Endothelial cell of umbilical vein (primary cell): ENCODE results near the gene HSD17B7. TPM values are rescaled to one million over a fixed set of nuclear protein-coding genes. Genes with fewer than 3 reads are reported as not detected.

ENCODE experiments used
- BruUV-seq: library from RNA; stranded (reverse); fragments of 400-500 nt; replicated peaks from 2 replicates; lab custom pipeline; 2021; lab: Mats Ljungman, UMichigan
- CTCF ChIA-PET: fragments of 300-600, 350-600 bp; sonication (Branson Sonifier 250); formaldehyde crosslinking; loops from one replicate; lab custom pipeline; 2021; ENCODE audit warnings: antibody characterized with exemption, inconsistent platforms; lab: Charles Lee
- POLR2A ChIA-PET: fragments of 300-600, 350-600 bp; sonication (Branson Sonifier 250); formaldehyde crosslinking; loops from one replicate; lab custom pipeline; 2021; ENCODE audit warnings: antibody characterized with exemption, inconsistent platforms; lab: Charles Lee
- DNase-seq: peaks from one replicate; pipeline ENCODE4 v3.0.0-alpha.2; 2011; ENCODE audit warnings: low read depth, low spot score
- FAIRE-seq: peaks from 2 replicates; lab custom pipeline; 2011; peaks lifted over from hg19 to GRCh38; lab: Jason Lieb, UNC
- H2AFZ ChIP-seq: 2 replicates; pipeline ENCODE4 v1.6.0; 2012; ENCODE audit warnings: low read depth, low read length, control low read depth, inconsistent platforms
- H3K27ac ChIP-seq: 2 replicates; pipeline ENCODE4 v1.5.1; 2011; ENCODE audit warnings: low read depth, mild to moderate bottlenecking, control low read depth, low read length, moderate library complexity; ENCODE audit not compliant: insufficient read depth
- H3K27me3 ChIP-seq, 2 experiments: 2 replicates each; pipeline versions ENCODE4 v1.6.0 to v1.6.1; 2011; ENCODE audit warnings: low read length in 2 of 2, mixed read lengths in 1 of 2; ENCODE audit not compliant: control insufficient read depth in 2 of 2, insufficient read depth in 2 of 2
- H3K36me3 ChIP-seq, 2 experiments: 2 replicates in 1 of 2; 3 replicates in 1 of 2; pipeline ENCODE4 v1.5.1; 2011; ENCODE audit warnings: low read length in 2 of 2, mild to moderate bottlenecking in 1 of 2, moderate library complexity in 1 of 2; ENCODE audit not compliant: control insufficient read depth in 2 of 2, insufficient read depth in 2 of 2; ENCODE audit errors: extremely low read depth in 1 of 2
- H3K4me1 ChIP-seq: 3 replicates; pipeline ENCODE4 v1.5.1; 2011; ENCODE audit warnings: mild to moderate bottlenecking, low read length; ENCODE audit not compliant: control insufficient read depth, insufficient read depth; ENCODE audit errors: extremely low read depth
- H3K4me2 ChIP-seq: 2 replicates; pipeline ENCODE4 v1.6.1; 2011; ENCODE audit warnings: low read length, control low read depth, mixed read lengths; ENCODE audit not compliant: insufficient read depth
- H3K4me3 ChIP-seq, 3 experiments: fragments of 200-600 bp in 1 of 3; sonication (generic), shearing (Covaris generic) in 1 of 3; replicated peaks in 1 of 3; 2 replicates each; pipeline ENCODE4 v1.5.1; 2011 to 2016; ENCODE audit warnings: control low read depth in 3 of 3, low read length in 3 of 3, mild to moderate bottlenecking in 2 of 3, inconsistent platforms in 1 of 3, low read depth in 1 of 3, moderate library complexity in 1 of 3; ENCODE audit not compliant: insufficient read depth in 1 of 3
- H3K79me2 ChIP-seq: 2 replicates; pipeline ENCODE4 v1.6.0; 2012; ENCODE audit warnings: low read length, inconsistent platforms; ENCODE audit not compliant: control insufficient read depth, insufficient read depth
- H3K9ac ChIP-seq: replicated peaks from 2 replicates; pipeline ENCODE3; 2011; ENCODE audit warnings: low read length, control low read depth; ENCODE audit not compliant: insufficient read depth; ENCODE audit errors: extremely low read depth
- H3K9me1 ChIP-seq: replicated peaks from 3 replicates; pipeline ENCODE4 v1.6.0; 2011; ENCODE audit warnings: mild to moderate bottlenecking, low read length; ENCODE audit not compliant: control insufficient read depth, insufficient read depth; ENCODE audit errors: extremely low read depth
- H3K9me3 ChIP-seq: replicated peaks from 2 replicates; pipeline ENCODE4 v1.5.1; 2012; ENCODE audit warnings: low read length, inconsistent platforms; ENCODE audit not compliant: control insufficient read depth, insufficient read depth
- H4K20me1 ChIP-seq: replicated peaks from 2 replicates; pipeline ENCODE3; 2011; ENCODE audit warnings: mild to moderate bottlenecking, low read length; ENCODE audit not compliant: control insufficient read depth, insufficient read depth; ENCODE audit errors: extremely low read depth
- CTCF ChIP-seq, 2 donors: IDR thresholded peaks; 1 replicate in 1 of 2; 2 replicates in 1 of 2; pipeline ENCODE4 v1.5.1; 2011; ENCODE audit warnings: low read length in 2 of 2, mild to moderate bottlenecking in 2 of 2, moderate library complexity in 2 of 2, control low read depth in 1 of 2, inconsistent platforms in 1 of 2, low read depth in 1 of 2; ENCODE audit not compliant: insufficient read depth in 1 of 2; ENCODE audit errors: extremely low read depth in 1 of 2
- EZH2 ChIP-seq: IDR thresholded peaks from 2 replicates; pipeline ENCODE4 v1.6.1; 2012; ENCODE audit warnings: borderline replicate concordance, low read depth, mild to moderate bottlenecking, moderate library complexity, low read length, inconsistent platforms; ENCODE audit not compliant: severe bottlenecking
- FOS ChIP-seq: IDR thresholded peaks from 2 replicates; pipeline ENCODE4 v1.6.1; 2011; ENCODE audit warnings: mild to moderate bottlenecking, low read length, moderate library complexity, borderline replicate concordance; ENCODE audit not compliant: insufficient read depth
- GATA2 ChIP-seq: IDR thresholded peaks from 2 replicates; pipeline ENCODE4 v1.7.0; 2011; ENCODE audit warnings: low read depth, mild to moderate bottlenecking, moderate library complexity, mixed read lengths, low read length; ENCODE audit not compliant: insufficient read length, insufficient read depth
- JUN ChIP-seq: IDR thresholded peaks from 2 replicates; pipeline ENCODE4 v1.6.1; 2011; ENCODE audit warnings: borderline replicate concordance, low read depth; ENCODE audit not compliant: insufficient read length, insufficient read depth
- MYC ChIP-seq: IDR thresholded peaks from one replicate; pipeline ENCODE4 v1.6.1; 2011; ENCODE audit warnings: mild to moderate bottlenecking, low read depth, low read length
- POLR2A ChIP-seq: IDR thresholded peaks from 2 replicates; pipeline ENCODE4 v1.6.1; 2012; ENCODE audit warnings: low read depth, mild to moderate bottlenecking, control low read depth, low read length
- POLR2AphosphoS5 ChIP-seq: IDR thresholded peaks from 2 replicates; pipeline ENCODE4 v1.6.1; 2012; ENCODE audit warnings: low read depth, mild to moderate bottlenecking, control low read depth, low read length, moderate library complexity; ENCODE audit not compliant: insufficient read depth
- dilution Hi-C: fragments of 300-500 bp; cut with MboI; formaldehyde crosslinking; loops from one replicate; pipeline ENCODE4 v1.15.0; 2019; ENCODE audit warnings: low sequenced_read_pairs; ENCODE audit not compliant: extremely low pct_ligation_motif_present
- intact Hi-C: fragments of 100-400 bp; cut with micrococcal nuclease; formaldehyde crosslinking; loops from one replicate; pipeline ENCODE4 v1.10.0; 2022
- polyA plus RNA-seq, 4 experiments: library from polyadenylated mRNA; depleted of rRNA in 3 of 4; stranded (reverse) in 3 of 4; unstranded in 1 of 4; fragments of >200 nt; gene quantifications; 2 replicates each; pipeline versions ENCODE4 v1.2.1 to v1.2.3, GENCODE V29; 2011 to 2012; ENCODE audit warnings: missing spikeins in 1 of 4
- total RNA-seq: library from RNA; stranded (reverse); gene quantifications from 2 replicates; pipeline ENCODE4 v1.2.3, GENCODE V29; 2021
- TF ChIP-seq, protein P1 (sequence below): IDR thresholded peaks from 2 replicates; pipeline ENCODE4 v1.6.1; 2011; ENCODE audit not compliant: insufficient read depth, insufficient read length

Gene HSD17B7
- total and polyA plus RNA-seq, 2 donors (not counting 3 experiments of a cell fraction or from before 2014, with no cell fraction given): 17.7 to 26.6 TPM

DNA sequence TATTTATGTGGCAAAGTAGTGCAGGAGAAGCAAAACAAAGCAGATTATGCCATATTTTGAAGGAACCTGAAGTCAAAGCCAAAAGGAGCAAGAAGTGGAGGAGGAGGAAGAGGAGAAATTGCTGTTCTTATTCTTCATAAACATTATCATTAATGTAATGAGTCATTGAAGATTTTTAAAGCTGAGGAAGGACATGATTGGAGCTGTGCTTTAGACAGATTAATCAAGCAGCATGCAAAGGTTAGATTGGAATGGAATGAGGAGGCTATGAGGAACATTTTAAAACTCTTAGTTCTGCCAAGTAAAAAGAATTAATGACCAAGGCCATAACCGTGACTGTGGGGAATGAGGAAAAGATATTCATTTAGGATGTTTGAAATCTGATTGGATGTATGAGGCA is 33.0 kb upstream of the HSD17B7 start:
- Histone ChIP-seq H3K9me1 (no peaks in the 10 kb centered on the region), H3K9ac (no peak overlapping the region), H3K4me3 (no peak overlapping the region), H4K20me1 (no peaks in the 10 kb centered on the region), H3K4me1 (peaks cover 27% of the 10 kb centered on the region), H3K9me3 (no peaks in the 10 kb centered on the region), H3K4me2 (peak overlapping the region; percentile 40), H3K27me3 (no peaks in the 10 kb centered on the region), H3K79me2 (no peaks in the 10 kb centered on the region), H3K27ac (no peak overlapping the region), H3K36me3 (peaks cover 6 to 27% of the 10 kb centered on the region in 2 experiments), H2AFZ (peak overlapping the region; percentile 38)
- dilution Hi-C loops: no loop called here
- no TSS peak for BruUV-seq
- ChIA-PET CTCF (no interaction called here), POLR2A (no interaction called here)
- TF ChIP-seq, protein P1, sequence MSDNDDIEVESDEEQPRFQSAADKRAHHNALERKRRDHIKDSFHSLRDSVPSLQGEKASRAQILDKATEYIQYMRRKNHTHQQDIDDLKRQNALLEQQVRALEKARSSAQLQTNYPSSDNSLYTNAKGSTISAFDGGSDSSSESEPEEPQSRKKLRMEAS: no peak
- TF ChIP-seq JUN: no peak
- TF ChIP-seq GATA2: peak; percentile 45
- peak; percentile 53 for TF ChIP-seq FOS
- no peak for TF ChIP-seq POLR2A
- TF ChIP-seq MYC: no peak
- intact Hi-C loops: loop anchor here (2.0 kb wide), 1 partner anchor 67 kb away; no protein-coding TSS in a partner anchor
- FAIRE-seq (no peak), DNase-seq (peak; percentile 39)

GRCh38 chr1:162765788-162766187 is 24.7 kb upstream of the HSD17B7 start:
- POLR2A ChIA-PET: no interaction called here
- Histone ChIP-seq H3K9me1 (no peaks in the 10 kb centered on the region), H3K4me2 (no peak overlapping the region), H3K4me1 (no peaks in the 10 kb centered on the region), H3K9me3 (no peaks in the 10 kb centered on the region), H3K27ac (no peak overlapping the region), H3K9ac (no peak overlapping the region), H2AFZ (no peak overlapping the region), H3K36me3 (peaks cover 5 to 10% of the 10 kb centered on the region in 2 experiments), H3K27me3 (no peaks in the 10 kb centered on the region), H3K4me3 (no peak overlapping the region), H4K20me1 (no peaks in the 10 kb centered on the region), H3K79me2 (no peaks in the 10 kb centered on the region)
- FAIRE-seq (no peak), DNase-seq (no peak)
- BruUV-seq: no TSS peak
- CTCF ChIA-PET: no interaction called here
- intact Hi-C loops (no loop called here), dilution Hi-C loops (no loop called here)
- TF ChIP-seq GATA2 (no peak), FOS (no peak), JUN (no peak), CTCF (IDR thresholded peaks at IDR 0.05; ENCODE audit: extremely low read depth in 1 of 2, insufficient read depth in 1 of 2, low read depth in 1 of 2, low read length in 2 of 2) (no peak), EZH2 (no peak), MYC (no peak), POLR2AphosphoS5 (no peak)
